ENCODE data around the gene EEF1E1.

DNA sequence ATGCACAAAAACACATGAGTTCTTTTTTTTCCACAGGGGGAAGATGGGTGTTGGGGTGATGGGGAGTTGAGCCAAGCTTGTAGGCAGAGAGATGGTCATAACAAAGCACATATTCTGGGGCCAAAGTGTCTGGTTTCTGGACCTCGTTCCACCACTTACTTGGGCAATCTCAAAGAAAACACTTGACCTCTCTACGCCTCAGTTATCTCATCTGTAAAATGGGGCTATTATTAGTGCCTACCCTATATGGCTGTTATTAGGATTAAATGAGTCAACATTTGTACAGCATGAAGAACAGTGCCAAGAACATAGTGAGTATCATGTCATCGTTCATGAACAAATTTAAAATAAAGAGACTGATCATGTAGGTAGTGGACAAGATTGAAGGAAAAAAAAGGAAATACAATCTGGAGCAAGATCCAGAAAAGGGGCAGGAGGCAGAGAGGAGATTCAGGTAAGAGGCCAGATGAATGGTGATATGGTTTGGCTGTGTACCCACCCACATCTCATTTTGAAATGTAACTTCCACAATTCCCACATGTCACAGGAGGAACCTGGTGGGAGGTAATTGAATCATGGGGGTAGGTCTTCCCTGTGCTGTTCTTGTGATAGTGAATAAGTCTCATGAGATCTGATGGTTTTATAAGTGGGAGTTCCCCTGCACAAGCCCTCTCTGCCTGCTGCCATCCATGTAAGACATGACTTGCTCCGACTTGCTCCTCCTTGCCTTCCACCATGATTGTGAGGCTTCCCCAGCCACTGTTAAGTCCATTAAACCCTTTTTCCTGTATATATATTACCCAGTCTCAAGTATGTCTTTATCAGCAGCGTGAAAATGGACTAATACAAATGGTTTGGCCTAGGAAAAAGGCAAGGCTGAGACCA is 14.2 kb downstream of the EEF1E1 start:
- TF ChIP-seq, protein P1, sequence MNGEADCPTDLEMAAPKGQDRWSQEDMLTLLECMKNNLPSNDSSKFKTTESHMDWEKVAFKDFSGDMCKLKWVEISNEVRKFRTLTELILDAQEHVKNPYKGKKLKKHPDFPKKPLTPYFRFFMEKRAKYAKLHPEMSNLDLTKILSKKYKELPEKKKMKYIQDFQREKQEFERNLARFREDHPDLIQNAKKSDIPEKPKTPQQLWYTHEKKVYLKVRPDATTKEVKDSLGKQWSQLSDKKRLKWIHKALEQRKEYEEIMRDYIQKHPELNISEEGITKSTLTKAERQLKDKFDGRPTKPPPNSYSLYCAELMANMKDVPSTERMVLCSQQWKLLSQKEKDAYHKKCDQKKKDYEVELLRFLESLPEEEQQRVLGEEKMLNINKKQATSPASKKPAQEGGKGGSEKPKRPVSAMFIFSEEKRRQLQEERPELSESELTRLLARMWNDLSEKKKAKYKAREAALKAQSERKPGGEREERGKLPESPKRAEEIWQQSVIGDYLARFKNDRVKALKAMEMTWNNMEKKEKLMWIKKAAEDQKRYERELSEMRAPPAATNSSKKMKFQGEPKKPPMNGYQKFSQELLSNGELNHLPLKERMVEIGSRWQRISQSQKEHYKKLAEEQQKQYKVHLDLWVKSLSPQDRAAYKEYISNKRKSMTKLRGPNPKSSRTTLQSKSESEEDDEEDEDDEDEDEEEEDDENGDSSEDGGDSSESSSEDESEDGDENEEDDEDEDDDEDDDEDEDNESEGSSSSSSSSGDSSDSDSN (IDR thresholded peaks at IDR 0.05; ENCODE audit: borderline replicate concordance in 1 of 2, low read depth in 2 of 2, low read length in 2 of 2): no peak
- TF ChIP-seq, protein P2, sequence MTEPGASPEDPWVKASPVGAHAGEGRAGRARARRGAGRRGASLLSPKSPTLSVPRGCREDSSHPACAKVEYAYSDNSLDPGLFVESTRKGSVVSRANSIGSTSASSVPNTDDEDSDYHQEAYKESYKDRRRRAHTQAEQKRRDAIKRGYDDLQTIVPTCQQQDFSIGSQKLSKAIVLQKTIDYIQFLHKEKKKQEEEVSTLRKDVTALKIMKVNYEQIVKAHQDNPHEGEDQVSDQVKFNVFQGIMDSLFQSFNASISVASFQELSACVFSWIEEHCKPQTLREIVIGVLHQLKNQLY (CRISPR knock-in tag; conservative IDR thresholded peaks at IDR 0.05): no peak
